ENCODE data around the gene PIK3CD. TPM values are rescaled to one million over a fixed set of nuclear protein-coding genes. Genes with fewer than 3 reads are reported as not detected.

Gene PIK3CD
- total and polyA plus RNA-seq, 10 of the 15 experiments (the other 5 are each of a cell fraction or from before 2014, with no cell fraction given): 7.0 to 101 (median 51.1) TPM

DNA sequence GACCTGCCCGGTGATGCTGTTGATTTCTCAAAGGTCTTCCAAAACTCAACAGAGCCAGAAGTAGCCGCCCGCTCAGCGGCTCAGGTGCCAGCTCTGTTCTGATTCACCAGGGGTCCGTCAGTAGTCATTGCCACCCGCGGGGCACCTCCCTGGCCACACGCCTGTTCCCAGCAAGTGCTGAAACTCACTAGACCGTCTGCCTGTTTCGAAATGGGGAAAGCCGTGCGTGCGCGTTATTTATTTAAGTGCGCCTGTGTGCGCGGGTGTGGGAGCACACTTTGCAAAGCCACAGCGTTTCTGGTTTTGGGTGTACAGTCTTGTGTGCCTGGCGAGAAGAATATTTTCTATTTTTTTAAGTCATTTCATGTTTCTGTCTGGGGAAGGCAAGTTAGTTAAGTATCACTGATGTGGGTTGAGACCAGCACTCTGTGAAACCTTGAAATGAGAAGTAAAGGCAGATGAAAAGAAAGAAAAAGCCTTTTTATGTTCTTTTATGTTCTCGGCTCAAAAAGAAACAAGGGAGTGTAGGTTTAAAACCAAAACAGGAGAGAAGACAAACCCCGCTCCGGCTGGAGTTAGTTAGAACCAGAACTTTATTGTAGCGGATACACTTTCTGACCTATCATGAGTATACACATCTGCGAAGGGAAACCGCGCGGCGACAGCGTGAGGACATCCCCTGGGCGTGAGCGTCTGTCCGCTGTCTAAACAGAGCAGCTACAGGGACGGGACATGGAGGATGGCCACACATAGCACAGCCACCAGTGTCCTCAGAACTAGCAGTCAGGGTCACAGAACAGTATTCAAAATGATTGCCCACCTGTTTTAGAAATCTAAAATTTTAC is 77.1 kb downstream of the PIK3CD start:
- DNase-seq (ENCODE audit: low read depth, low spot score): no peak
- BruUV-seq (replicated peaks): TSS peak; percentile 63
- CTCF ChIA-PET: no interaction called here

More for the DNA sequence above, 77.1 kb downstream of the PIK3CD start:
- ATAC-seq (no peak), FAIRE-seq (no peak)
- in situ Hi-C loops (cut with MboI) (no loop called here), intact Hi-C loops (cut with micrococcal nuclease; ENCODE audit: unreplicated experiment) (no loop called here)
- no peaks in the 10 kb centered on the region for H3K79me2 ChIP-seq (ENCODE audit: control insufficient read depth, insufficient read depth, low read length)
- ChIA-PET SMC1A (ENCODE audit: uncharacterized antibody, unreplicated experiment) (interaction anchor here (1.3 kb wide), 1 partner anchor 102 kb away, joined by 3 read pairs; no protein-coding TSS in a partner anchor), POLR2A (no interaction called here), RAD21 (ENCODE audit: unreplicated experiment) (no interaction called here)
- TF ChIP-seq STAT3 (IDR thresholded peaks at IDR 0.05; ENCODE audit: low read depth, low read length): no peak
- TF ChIP-seq ZNF217 (IDR thresholded peaks at IDR 0.05): no peak
- no peak for TF ChIP-seq FOXK2 (IDR thresholded peaks at IDR 0.05)
- TF ChIP-seq, protein P1, sequence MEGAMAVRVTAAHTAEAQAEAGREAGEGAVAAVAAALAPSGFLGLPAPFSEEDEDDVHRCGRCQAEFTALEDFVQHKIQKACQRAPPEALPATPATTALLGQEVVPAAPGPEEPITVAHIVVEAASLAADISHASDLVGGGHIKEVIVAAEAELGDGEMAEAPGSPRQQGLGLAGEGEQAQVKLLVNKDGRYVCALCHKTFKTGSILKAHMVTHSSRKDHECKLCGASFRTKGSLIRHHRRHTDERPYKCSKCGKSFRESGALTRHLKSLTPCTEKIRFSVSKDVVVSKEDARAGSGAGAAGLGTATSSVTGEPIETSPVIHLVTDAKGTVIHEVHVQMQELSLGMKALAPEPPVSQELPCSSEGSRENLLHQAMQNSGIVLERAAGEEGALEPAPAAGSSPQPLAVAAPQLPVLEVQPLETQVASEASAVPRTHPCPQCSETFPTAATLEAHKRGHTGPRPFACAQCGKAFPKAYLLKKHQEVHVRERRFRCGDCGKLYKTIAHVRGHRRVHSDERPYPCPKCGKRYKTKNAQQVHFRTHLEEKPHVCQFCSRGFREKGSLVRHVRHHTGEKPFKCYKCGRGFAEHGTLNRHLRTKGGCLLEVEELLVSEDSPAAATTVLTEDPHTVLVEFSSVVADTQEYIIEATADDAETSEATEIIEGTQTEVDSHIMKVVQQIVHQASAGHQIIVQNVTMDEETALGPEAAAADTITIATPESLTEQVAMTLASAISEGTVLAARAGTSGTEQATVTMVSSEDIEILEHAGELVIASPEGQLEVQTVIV (IDR thresholded peaks at IDR 0.05; ENCODE audit: borderline replicate concordance, partially characterized antibody): no peak
- no peak for TF ChIP-seq GATAD2B (conservative IDR thresholded peaks at IDR 0.05; ENCODE audit: low read depth)
- TF ChIP-seq, protein P2, sequence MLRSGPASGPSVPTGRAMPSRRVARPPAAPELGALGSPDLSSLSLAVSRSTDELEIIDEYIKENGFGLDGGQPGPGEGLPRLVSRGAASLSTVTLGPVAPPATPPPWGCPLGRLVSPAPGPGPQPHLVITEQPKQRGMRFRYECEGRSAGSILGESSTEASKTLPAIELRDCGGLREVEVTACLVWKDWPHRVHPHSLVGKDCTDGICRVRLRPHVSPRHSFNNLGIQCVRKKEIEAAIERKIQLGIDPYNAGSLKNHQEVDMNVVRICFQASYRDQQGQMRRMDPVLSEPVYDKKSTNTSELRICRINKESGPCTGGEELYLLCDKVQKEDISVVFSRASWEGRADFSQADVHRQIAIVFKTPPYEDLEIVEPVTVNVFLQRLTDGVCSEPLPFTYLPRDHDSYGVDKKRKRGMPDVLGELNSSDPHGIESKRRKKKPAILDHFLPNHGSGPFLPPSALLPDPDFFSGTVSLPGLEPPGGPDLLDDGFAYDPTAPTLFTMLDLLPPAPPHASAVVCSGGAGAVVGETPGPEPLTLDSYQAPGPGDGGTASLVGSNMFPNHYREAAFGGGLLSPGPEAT (IDR thresholded peaks at IDR 0.05; ENCODE audit: low read depth): no peak
- TF ChIP-seq, protein P3, sequence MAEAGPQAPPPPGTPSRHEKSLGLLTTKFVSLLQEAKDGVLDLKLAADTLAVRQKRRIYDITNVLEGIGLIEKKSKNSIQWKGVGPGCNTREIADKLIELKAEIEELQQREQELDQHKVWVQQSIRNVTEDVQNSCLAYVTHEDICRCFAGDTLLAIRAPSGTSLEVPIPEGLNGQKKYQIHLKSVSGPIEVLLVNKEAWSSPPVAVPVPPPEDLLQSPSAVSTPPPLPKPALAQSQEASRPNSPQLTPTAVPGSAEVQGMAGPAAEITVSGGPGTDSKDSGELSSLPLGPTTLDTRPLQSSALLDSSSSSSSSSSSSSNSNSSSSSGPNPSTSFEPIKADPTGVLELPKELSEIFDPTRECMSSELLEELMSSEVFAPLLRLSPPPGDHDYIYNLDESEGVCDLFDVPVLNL (IDR thresholded peaks at IDR 0.05; ENCODE audit: low read depth, low read length): no peak
- TF ChIP-seq TCF12 (IDR thresholded peaks at IDR 0.05; ENCODE audit: low read depth, low read length): no peak
- H3K4me1 ChIP-seq (ENCODE audit: control insufficient read depth, insufficient read depth, low read length): no peaks in the 10 kb centered on the region
- H3K9me3 ChIP-seq (replicated peaks; ENCODE audit: control insufficient read depth, insufficient read depth, low read length): no peaks in the 10 kb centered on the region; the same call in 2 of the 3 replicates
- H3K27ac ChIP-seq (ENCODE audit: control insufficient read depth, insufficient read depth): no peak overlapping the region
- no peaks in the 10 kb centered on the region for H4K20me1 ChIP-seq (ENCODE audit: control insufficient read depth, insufficient read depth)
- H3K4me2 ChIP-seq (ENCODE audit: control insufficient read depth, insufficient read depth): no peak overlapping the region
- no peaks in the 10 kb centered on the region for H3K27me3 ChIP-seq (replicated peaks in 1 of 2; ENCODE audit: control insufficient read depth in 2 of 2, insufficient read depth in 2 of 2, low read length in 1 of 2)
- H3K36me3 ChIP-seq (ENCODE audit: control insufficient read depth in 2 of 2, insufficient read depth in 2 of 2, low read length in 1 of 2): peaks cover 36 to 56% of the 10 kb centered on the region in 2 experiments
- no peak overlapping the region for H3K4me3 ChIP-seq
- 96% methylated on average over 33 of the region's 33 CpGs for WGBS (ENCODE audit: insufficient coverage, insufficient replicate concordance, low lambda C conversion rate, missing lambda C conversion rate)
- no peak overlapping the region for H2AFZ ChIP-seq (ENCODE audit: control insufficient read depth, low read depth, low read length)
- H3K9ac ChIP-seq (ENCODE audit: control insufficient read depth, insufficient read depth, low read length): no peak overlapping the region
